ENCODE measurements around the gene KDM1B. TPM values are rescaled to one million over a fixed set of nuclear protein-coding genes. Genes with fewer than 3 reads are reported as not detected.
A peak's percentile ranks its signal among the peaks of the same experiment; 100 is the strongest.
"Not testable (repeated sequence)": the region's sequence is repeated elsewhere in the genome, so short reads cannot be mapped to it uniquely, and the experiment has no call there.

Gene KDM1B
- total RNA-seq, 4 donors from 2014 or later: 12.1 to 15.8 (median 12.7) TPM

DNA sequence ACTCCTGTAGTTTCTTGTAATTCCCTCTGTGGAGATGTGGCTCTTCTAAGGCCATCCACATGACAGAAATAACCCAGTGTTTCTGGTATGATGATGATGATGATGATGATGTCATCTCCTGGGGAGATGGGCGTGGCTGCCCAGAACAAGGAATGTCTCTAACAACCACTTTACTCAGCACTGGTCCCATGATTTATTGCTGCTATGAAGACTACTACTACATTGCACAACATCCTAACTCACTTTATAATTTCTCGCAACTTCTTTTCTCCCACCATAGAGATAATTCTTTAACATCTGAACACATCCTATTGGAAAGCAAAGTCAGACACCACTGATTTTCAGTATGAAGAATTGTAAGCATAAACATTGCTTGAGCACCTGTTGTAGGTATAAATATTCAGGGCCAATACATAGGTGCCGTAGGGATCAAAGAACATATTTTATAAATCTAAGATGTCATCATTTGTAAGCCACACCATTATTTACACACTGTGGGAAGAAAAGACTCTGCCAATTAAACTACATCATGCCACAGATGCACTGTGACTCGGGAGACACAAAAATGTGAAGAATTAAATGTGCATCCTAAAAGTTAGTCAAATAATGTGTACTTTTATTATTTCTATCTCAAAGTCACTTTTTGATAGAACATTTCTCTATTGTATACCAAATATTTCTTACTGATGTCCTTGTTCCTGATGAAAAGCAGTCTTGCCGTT is 6.8 kb upstream of the KDM1B start:
- ATAC-seq (ENCODE audit: low FRiP score) (peak; percentile 42), DNase-seq (ENCODE audit: low spot score) (no peak)
- TF ChIP-seq, protein P1, sequence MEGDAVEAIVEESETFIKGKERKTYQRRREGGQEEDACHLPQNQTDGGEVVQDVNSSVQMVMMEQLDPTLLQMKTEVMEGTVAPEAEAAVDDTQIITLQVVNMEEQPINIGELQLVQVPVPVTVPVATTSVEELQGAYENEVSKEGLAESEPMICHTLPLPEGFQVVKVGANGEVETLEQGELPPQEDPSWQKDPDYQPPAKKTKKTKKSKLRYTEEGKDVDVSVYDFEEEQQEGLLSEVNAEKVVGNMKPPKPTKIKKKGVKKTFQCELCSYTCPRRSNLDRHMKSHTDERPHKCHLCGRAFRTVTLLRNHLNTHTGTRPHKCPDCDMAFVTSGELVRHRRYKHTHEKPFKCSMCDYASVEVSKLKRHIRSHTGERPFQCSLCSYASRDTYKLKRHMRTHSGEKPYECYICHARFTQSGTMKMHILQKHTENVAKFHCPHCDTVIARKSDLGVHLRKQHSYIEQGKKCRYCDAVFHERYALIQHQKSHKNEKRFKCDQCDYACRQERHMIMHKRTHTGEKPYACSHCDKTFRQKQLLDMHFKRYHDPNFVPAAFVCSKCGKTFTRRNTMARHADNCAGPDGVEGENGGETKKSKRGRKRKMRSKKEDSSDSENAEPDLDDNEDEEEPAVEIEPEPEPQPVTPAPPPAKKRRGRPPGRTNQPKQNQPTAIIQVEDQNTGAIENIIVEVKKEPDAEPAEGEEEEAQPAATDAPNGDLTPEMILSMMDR (IDR thresholded peaks at IDR 0.05): no peak

GRCh38 chr6:18151391-18151790 is 3.8 kb upstream of the KDM1B start:
- ATAC-seq (ENCODE audit: low FRiP score); DNase-seq (ENCODE audit: low spot score): not testable (repeated sequence)

DNA sequence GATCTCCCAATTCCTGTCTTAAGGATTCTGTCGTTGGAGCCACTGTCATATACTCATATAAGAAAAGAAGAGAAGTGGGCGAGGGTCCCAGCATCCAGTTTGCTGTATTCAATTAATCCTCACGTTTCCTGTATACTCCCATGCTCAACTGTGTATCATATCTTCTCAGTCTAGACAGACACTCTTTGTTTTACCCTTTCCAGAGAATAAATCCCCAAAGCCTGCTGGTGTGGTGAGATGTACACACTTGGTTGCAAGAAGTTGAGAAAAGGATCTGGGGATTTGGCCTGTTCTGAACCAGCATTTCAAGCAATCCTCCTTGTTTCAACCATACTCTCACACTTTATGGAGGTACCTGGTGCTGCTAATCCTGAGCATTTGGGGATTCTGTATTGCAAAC is 3.4 kb upstream of the KDM1B start:
- TF ChIP-seq, protein P1 (IDR thresholded peaks at IDR 0.05): no peak
- DNase-seq (ENCODE audit: low spot score) (no peak), ATAC-seq (ENCODE audit: low FRiP score) (no peak)

DNA sequence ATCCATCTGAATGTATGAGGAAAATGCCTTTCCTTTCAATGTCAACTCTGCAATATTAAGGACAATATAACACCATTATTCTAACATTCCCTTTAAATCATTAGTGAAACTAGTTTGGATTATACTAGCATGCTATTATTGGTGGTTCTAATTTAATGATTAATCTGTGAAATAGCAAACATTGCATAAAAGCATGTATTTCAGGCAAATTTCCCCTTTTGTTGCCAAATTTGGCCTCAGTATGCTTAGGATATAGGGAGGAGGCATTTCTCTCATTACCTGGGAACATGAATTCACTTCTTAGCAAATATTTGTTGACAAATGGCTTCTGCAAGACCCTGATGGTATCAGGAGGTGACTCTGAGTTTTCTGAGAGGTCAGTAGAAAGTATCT is 1.9 kb upstream of the KDM1B start:
- TF ChIP-seq, protein P1 (IDR thresholded peaks at IDR 0.05): no peak
- ATAC-seq (ENCODE audit: low FRiP score) (no peak), DNase-seq (ENCODE audit: low spot score) (no peak)

DNA sequence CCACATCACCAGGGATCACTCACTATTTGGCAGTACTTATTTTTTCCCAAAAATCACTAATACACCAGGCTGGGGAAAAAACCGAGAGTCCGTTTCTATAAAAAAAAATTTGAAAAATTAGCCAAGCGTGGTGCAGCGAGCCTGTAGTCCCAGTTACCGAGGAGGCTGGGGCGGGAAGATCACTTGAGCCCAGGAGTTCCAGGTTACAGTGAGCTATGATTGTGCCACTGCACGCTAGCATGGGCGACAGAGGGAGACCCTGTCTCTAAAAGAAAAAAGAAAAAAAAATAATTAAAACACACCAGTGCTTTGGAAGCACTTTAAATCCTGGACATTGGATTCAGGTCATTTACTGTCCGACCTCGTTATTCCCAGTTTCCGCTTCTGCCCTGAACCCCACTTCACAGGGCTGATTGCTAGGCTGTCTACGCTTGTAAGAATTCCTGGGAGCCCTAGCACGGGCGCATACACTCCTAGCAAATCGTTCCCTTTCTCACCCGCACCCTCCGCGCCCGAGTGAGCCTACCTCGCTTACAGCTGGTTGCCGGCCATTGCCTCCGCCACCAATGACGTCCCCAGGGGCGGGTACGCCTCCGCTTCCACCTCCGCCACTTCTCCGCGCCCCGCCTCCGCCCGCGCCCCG is 594 bp upstream of the KDM1B start, which contains the start of gene TPMT:
Gene TPMT, minus strand, starts transcription at position 571 of the 643 bp plus-strand sequence. CDS start 5,950 bp downstream, outside the sequence.
- TF ChIP-seq, protein P1 (IDR thresholded peaks at IDR 0.05): no peak
- ATAC-seq (ENCODE audit: low FRiP score): no peak
- no peak for DNase-seq (ENCODE audit: low spot score)

DNA sequence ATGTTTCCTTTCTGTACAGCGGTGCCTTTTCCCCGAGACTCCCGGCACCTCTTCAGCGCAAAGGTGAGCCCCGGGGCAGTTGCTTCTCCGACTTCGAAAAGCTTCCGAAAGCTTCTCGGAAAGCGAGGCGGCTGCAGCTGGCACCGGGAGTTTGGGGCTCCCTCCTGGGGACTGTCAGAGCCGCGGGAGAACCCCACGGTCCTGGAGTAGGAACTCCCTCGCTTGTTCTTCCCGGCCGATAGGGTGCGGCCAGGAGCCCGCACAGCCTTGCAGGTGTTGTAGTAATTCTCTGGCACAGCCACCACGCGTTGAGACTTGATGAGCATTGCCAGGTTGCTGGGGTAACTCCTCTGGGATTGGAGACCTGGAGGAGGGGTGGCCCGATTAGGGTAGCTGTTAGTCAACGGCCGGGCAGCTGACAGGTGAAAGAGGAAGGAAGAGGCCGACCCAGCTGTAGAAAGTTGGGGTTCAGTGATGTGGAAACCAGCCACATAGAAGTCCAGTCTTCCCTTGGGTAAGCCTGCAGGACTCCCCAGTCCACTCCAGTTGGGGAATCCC is 721 bp downstream of the KDM1B start:
- TF ChIP-seq, protein P1 (IDR thresholded peaks at IDR 0.05): no peak
- DNase-seq (ENCODE audit: low spot score) (peak; percentile 39), ATAC-seq (ENCODE audit: low FRiP score) (peak; percentile 30)

- DNase-seq (ENCODE audit: low spot score) (no peak), ATAC-seq (ENCODE audit: low FRiP score) (no peak)
- TF ChIP-seq, protein P1 (IDR thresholded peaks at IDR 0.05): no peak
Measured at GRCh38 chr6:18160911-18161310, 5.7 kb downstream of the KDM1B start.

All from omental fat pad (tissue), 4 donors.